Skeletal muscle tissue (tissue), 4 donors: ENCODE results near the gene TMEM143. TPM values are rescaled to one million over a fixed set of nuclear protein-coding genes. Genes with fewer than 3 reads are reported as not detected.

Experiments
- H3K27ac ChIP-seq: one replicate; pipeline ENCODE4 v1.7.0; 2013; ENCODE audit warnings: mild to moderate bottlenecking, low read depth, low read length, inconsistent platforms
- H3K27me3 ChIP-seq, 3 donors: one replicate each; pipeline ENCODE4 v1.7.0; 2013; ENCODE audit warnings: low read length in 3 of 3; ENCODE audit not compliant: control insufficient read depth in 3 of 3, insufficient read depth in 3 of 3
- H3K36me3 ChIP-seq, 3 donors: one replicate each; pipeline ENCODE4 v1.7.0; 2013; ENCODE audit warnings: low read length in 3 of 3; ENCODE audit not compliant: control insufficient read depth in 3 of 3, insufficient read depth in 3 of 3
- H3K4me1 ChIP-seq, 3 donors: one replicate each; pipeline ENCODE4 v1.7.0; 2013; ENCODE audit warnings: low read length in 3 of 3, mild to moderate bottlenecking in 3 of 3; ENCODE audit not compliant: control insufficient read depth in 3 of 3, insufficient read depth in 3 of 3
- H3K4me3 ChIP-seq, 3 donors: one replicate each; pipeline ENCODE4 v1.7.0; 2013; ENCODE audit warnings: low read length in 3 of 3
- H3K9ac ChIP-seq, 3 donors: one replicate each; pipeline ENCODE4 v1.7.0; 2013; ENCODE audit warnings: low read length in 3 of 3, mild to moderate bottlenecking in 3 of 3, moderate library complexity in 2 of 3, low read depth in 1 of 3
- H3K9me3 ChIP-seq, 3 donors: one replicate each; pipeline ENCODE4 v1.7.0; 2013; ENCODE audit warnings: low read length in 3 of 3; ENCODE audit not compliant: control insufficient read depth in 3 of 3
- total RNA-seq: library from RNA; depleted of rRNA; stranded (reverse); fragments of >200 nt; gene quantifications from one replicate; pipeline ENCODE4 v1.2.3, GENCODE V29; 2014
- donor health status: Osteomylitis.

The TMEM143 gene
- total RNA-seq = 7.8 TPM

GRCh38 chr19:48363810-48364597 is at the start of gene TMEM143, which contains the start of gene SYNGR4:
TMEM143 (minus strand) TSS chr19:48363940; CDS start chr19:48363920, 20 bp downstream.
SYNGR4 (plus strand) TSS chr19:48364367; CDS start chr19:48365843, 1,476 bp downstream.
- no peaks in the 10 kb centered on the region for H3K9me3 ChIP-seq
- peak within 1 kb of the TSS; percentile 98 to 100 (median 99) for H3K4me3 ChIP-seq
- peak within 1 kb of the TSS; percentile 98 to 100 (median 100) for H3K9ac ChIP-seq
- peaks cover 7 to 21% (median 12%) of the 10 kb centered on the region in 3 donors for H3K4me1 ChIP-seq
- peaks cover 7 to 9% (median 9%) of the 10 kb centered on the region in 3 donors for H3K36me3 ChIP-seq
- H3K27ac ChIP-seq = peak within 1 kb of the TSS; percentile 96
- no peaks in the 10 kb centered on the region for H3K27me3 ChIP-seq

GRCh38 chr19:48405850-48406249 is 42.1 kb upstream of the TMEM143 start:
- peaks cover 9 to 15% (median 10%) of the 10 kb centered on the region in 3 donors for H3K27me3 ChIP-seq
- H3K9ac ChIP-seq = no peak overlapping the region
- H3K27ac ChIP-seq = no peak overlapping the region
- no peaks in the 10 kb centered on the region for H3K9me3 ChIP-seq
- H3K4me3 ChIP-seq = no peak overlapping the region
- no peaks in the 10 kb centered on the region for H3K36me3 ChIP-seq
- no peaks in the 10 kb centered on the region for H3K4me1 ChIP-seq

GRCh38 chr19:48405010-48405659 is 41.4 kb upstream of the TMEM143 start:
- H3K27me3 ChIP-seq = peaks cover 7 to 11% (median 9%) of the 10 kb centered on the region in 3 donors
- no peak overlapping the region for H3K9ac ChIP-seq

GRCh38 chr19:48403606-48404005 is 39.9 kb upstream of the TMEM143 start:
- Histone ChIP-seq H3K9me3 (no peaks in the 10 kb centered on the region), H3K27ac (no peak overlapping the region), H3K36me3 (no peaks in the 10 kb centered on the region), H3K9ac (no peak overlapping the region), H3K27me3 (peaks cover 9 to 11% (median 10%) of the 10 kb centered on the region in 3 donors), H3K4me3 (no peak overlapping the region), H3K4me1 (peaks cover 0 to 2% (median 0%) of the 10 kb centered on the region in 3 donors)

More at GRCh38 chr19:48405010-48405659, 41.4 kb upstream of the TMEM143 start:
- peaks cover 0 to 2% (median 0%) of the 10 kb centered on the region in 3 donors for H3K4me1 ChIP-seq
- no peaks in the 10 kb centered on the region for H3K36me3 ChIP-seq
- no peaks in the 10 kb centered on the region for H3K9me3 ChIP-seq
- no peak overlapping the region for H3K4me3 ChIP-seq
- H3K27ac ChIP-seq = no peak overlapping the region

GRCh38 chr19:48401287-48401686 is 37.5 kb upstream of the TMEM143 start:
- Histone ChIP-seq H3K4me1 (peaks cover 7% of the 10 kb centered on the region in 3 donors), H3K27ac (no peak overlapping the region), H3K9ac (no peak overlapping the region), H3K27me3 (peaks cover 21 to 30% (median 22%) of the 10 kb centered on the region in 3 donors), H3K4me3 (no peak overlapping the region), H3K36me3 (no peaks in the 10 kb centered on the region), H3K9me3 (no peaks in the 10 kb centered on the region)

GRCh38 chr19:48400018-48400742 is 36.4 kb upstream of the TMEM143 start:
- H3K9me3 ChIP-seq = no peaks in the 10 kb centered on the region
- H3K9ac ChIP-seq = peak overlapping the region in 2 of 3 donors; percentile 40 to 50
- peak overlapping the region; percentile 50 to 62 (median 56) for H3K4me3 ChIP-seq
- H3K27me3 ChIP-seq = peaks cover 30 to 35% (median 30%) of the 10 kb centered on the region in 3 donors
- no peaks in the 10 kb centered on the region for H3K36me3 ChIP-seq
- H3K27ac ChIP-seq = no peak overlapping the region
- peaks cover 7% of the 10 kb centered on the region in 3 donors for H3K4me1 ChIP-seq

GRCh38 chr19:48398375-48399235 is 34.9 kb upstream of the TMEM143 start:
- peaks cover 44 to 50% (median 44%) of the 10 kb centered on the region in 3 donors for H3K27me3 ChIP-seq
- no peaks in the 10 kb centered on the region for H3K9me3 ChIP-seq
- no peak overlapping the region for H3K27ac ChIP-seq
- H3K4me1 ChIP-seq = peaks cover 12 to 16% (median 15%) of the 10 kb centered on the region in 3 donors
- H3K4me3 ChIP-seq = peak overlapping the region in 1 of 3 donors; percentile 56
- H3K36me3 ChIP-seq = no peaks in the 10 kb centered on the region
- H3K9ac ChIP-seq = peak overlapping the region in 1 of 3 donors; percentile 60

- Histone ChIP-seq H3K36me3 (no peaks in the 10 kb centered on the region), H3K9ac (peak overlapping the region in 2 of 3 donors; percentile 22 to 60), H3K4me1 (peaks cover 12 to 18% (median 17%) of the 10 kb centered on the region in 3 donors), H3K9me3 (no peaks in the 10 kb centered on the region), H3K27ac (no peak overlapping the region), H3K4me3 (peak overlapping the region in 2 of 3 donors; percentile 38 to 56), H3K27me3 (peaks cover 49 to 55% (median 49%) of the 10 kb centered on the region in 3 donors)
Observed at GRCh38 chr19:48398102-48398374, 34.3 kb upstream of the TMEM143 start.
